Metanephros (tissue), 2 donors: Measurements from ENCODE around the gene UBE2R2. TPM values are rescaled to one million over a fixed set of nuclear protein-coding genes. Genes with fewer than 3 reads are reported as not detected.
A peak's percentile ranks its signal among the peaks of the same experiment; 100 is the strongest.

ENCODE experiments used
- small RNA-seq: library from RNA; depleted of rRNA; stranded (forward); fragments of <200 nt; gene quantifications from one replicate; pipeline ENCODE3, GENCODE V24; 2014; ENCODE audit warnings: low replicate concordance
- total RNA-seq: library from RNA; depleted of rRNA; stranded (reverse); fragments of >200 nt; gene quantifications from one replicate; pipeline ENCODE4 v1.2.3, GENCODE V29; 2014

Gene UBE2R2, protein sequence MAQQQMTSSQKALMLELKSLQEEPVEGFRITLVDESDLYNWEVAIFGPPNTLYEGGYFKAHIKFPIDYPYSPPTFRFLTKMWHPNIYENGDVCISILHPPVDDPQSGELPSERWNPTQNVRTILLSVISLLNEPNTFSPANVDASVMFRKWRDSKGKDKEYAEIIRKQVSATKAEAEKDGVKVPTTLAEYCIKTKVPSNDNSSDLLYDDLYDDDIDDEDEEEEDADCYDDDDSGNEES
- 22.9 TPM for total RNA-seq

DNA sequence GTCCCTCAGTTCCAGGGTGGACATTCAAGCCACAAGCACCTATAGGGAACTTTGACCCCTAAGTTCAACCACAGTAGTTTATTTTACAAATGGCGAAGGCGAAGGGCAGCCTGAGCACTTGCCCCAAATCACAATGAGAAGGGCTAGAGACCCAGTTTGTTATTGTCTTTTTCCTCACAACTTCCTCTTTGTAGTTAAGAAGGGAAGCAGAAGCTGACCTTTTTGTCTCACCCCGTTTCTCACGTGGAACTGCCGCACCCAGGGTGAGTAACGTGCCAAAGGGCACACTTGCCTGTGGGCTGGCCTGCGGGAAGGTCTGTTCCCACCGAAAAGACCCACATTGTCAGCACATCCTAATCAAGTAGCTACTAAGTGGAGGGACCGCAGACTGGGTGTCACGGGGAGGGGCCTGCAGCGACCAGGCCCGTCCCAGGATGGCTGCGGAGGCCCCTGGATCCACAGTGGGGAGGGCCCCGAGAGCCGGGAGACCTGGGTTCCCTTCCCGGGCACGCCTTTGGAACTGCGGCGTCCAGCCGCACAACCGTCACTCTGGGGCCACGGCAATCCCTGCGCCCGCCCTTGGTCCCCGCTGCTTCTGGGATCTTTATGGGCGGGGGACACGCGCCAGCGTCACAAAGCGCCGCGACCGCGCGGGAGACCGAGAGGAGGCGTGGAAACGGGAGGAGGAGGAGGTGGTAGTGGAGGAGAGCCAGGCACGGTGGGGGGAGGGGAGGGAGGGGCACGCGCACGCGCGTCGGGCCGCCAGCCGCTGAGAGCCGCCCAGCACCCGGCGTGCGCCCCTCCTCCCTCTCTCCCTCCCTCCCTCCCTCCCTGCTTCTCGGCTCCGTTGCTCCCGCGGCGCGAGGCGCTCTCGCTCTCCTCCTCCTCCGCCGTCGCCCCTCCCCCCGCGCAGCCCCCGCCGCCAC is at the start of gene UBE2R2:
UBE2R2 (plus strand) TSS at position 834 of the 926 bp plus-strand sequence. CDS start 598 bp downstream, outside the sequence.

DNA sequence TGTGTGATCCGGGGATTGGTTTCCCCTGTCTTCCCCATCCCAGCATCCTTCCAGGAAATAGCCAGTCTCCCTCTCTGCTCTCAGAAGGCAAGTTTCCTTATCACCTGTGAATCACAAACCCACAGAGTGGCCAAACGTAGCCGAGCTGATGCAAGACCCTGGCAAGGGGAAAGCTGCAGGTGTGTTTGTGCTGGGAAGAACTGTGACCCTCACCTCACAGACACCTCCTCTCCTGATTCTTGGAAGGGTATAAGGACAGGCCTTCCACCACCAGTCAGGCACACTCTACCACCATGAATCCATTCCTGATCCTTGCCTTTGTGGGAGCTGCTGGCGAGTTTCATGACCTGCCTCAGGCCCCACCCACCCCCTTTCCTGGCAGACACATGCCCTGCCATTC is 21.7 kb upstream of the UBE2R2 start, which contains the start of gene PRSS3:
PRSS3 (plus strand) TSS at position 281 of the 400 bp plus-strand sequence; CDS start at position 294, 13 bp downstream.

Small RNA genes lying within 50 kb of the gene (small RNA-seq; reads per million reads assigned to genes)
- gene RF00019 (not detected), gene RNU4ATAC11P (0.12 reads per million), gene SNORD121A (99.3 reads per million, percentile 98 among the genes with 10 or more reads in this experiment), gene SNORD121B (not detected)

Other genes starting within 250 kb of the UBE2R2 start
- 0.64 TPM for gene PRSS3, start 21.6 kb upstream of the UBE2R2 start, total RNA-seq
- 36.3 TPM for gene UBAP2, start 231.7 kb downstream of the UBE2R2 start, total RNA-seq